Measurements from ENCODE around the gene KIF5A. TPM values are rescaled to one million over a fixed set of nuclear protein-coding genes. Genes with fewer than 3 reads are reported as not detected.
A peak's percentile ranks its signal among the peaks of the same experiment; 100 is the strongest.

KIF5A gene
- total and polyA plus RNA-seq, 2 of the 13 experiments (the other 11 are each of a cell fraction or from before 2014, with no cell fraction given): 1.6 to 11.9 TPM

GRCh38 chr12:57632958-57633840, 83.4 kb downstream of the KIF5A start, which contains the start of gene B4GALNT1 (continued):
- TF ChIP-seq HMGXB4 (CRISPR knock-in tag; IDR thresholded peaks at IDR 0.05; ENCODE audit: borderline replicate concordance in 1 of 2, low read depth in 1 of 2): peak; percentile 92 to 98
- TF ChIP-seq GABPB1 (CRISPR knock-in tag; IDR thresholded peaks at IDR 0.05): peak; percentile 53; the same call in 1 of the 2 replicates
- peak; percentile 42; the same call in 1 of the 2 replicates for TF ChIP-seq THRA (CRISPR knock-in tag; IDR thresholded peaks at IDR 0.05; ENCODE audit: borderline replicate concordance)
- 0 out of 2 replicates have a peak, but pooled peaks have one; percentile 29 for TF ChIP-seq BATF2 (CRISPR knock-in tag; IDR thresholded peaks at IDR 0.05)
- TF ChIP-seq STAT5B (CRISPR knock-in tag; IDR thresholded peaks at IDR 0.05): no peak
- TF ChIP-seq DNMT1 (CRISPR knock-in tag; IDR thresholded peaks at IDR 0.05): no peak
- no peak for TF ChIP-seq ZFP1 (CRISPR knock-in tag; IDR thresholded peaks at IDR 0.05)
- 0 out of 2 replicates have a peak, but pooled peaks have one; percentile 11 for TF ChIP-seq PHF20 (CRISPR knock-in tag; IDR thresholded peaks at IDR 0.05)
- TF ChIP-seq ZNF589 (CRISPR knock-in tag; conservative IDR thresholded peaks at IDR 0.05): peak; percentile 79; the same call in 1 of the 2 replicates
- peak; percentile 59 for TF ChIP-seq CBX1 (IDR thresholded peaks at IDR 0.05; ENCODE audit: low read depth)
- TF ChIP-seq HNRNPLL (IDR thresholded peaks at IDR 0.05; ENCODE audit: low read depth, low read length, poor library complexity, severe bottlenecking): peak; percentile 63
- peak; percentile 63; the same call in 1 of the 2 replicates for TF ChIP-seq TBX2 (CRISPR knock-in tag; IDR thresholded peaks at IDR 0.05; ENCODE audit: borderline replicate concordance)
- 0 out of 2 replicates have a peak, but pooled peaks have one; percentile 60 for TF ChIP-seq ZNF205 (CRISPR knock-in tag; IDR thresholded peaks at IDR 0.05)
- TF ChIP-seq JUN (CRISPR knock-in tag; IDR thresholded peaks at IDR 0.05): 0 out of 2 replicates have a peak, but pooled peaks have one; percentile 40
- TF ChIP-seq THAP7 (CRISPR knock-in tag; IDR thresholded peaks at IDR 0.05): no peak
- peak; percentile 79; the same call in 1 of the 2 replicates for TF ChIP-seq RNF2 (conservative IDR thresholded peaks at IDR 0.05; ENCODE audit: low read depth)
- TF ChIP-seq ZNF772 (CRISPR knock-in tag; IDR thresholded peaks at IDR 0.05): no peak
- peak; percentile 65; the same call in 1 of the 2 replicates for TF ChIP-seq NKX3-1 (CRISPR knock-in tag; IDR thresholded peaks at IDR 0.05)
- 0 out of 2 replicates have a peak, but pooled peaks have one; percentile 19 for TF ChIP-seq ZNF24 (IDR thresholded peaks at IDR 0.05)
- TF ChIP-seq NR2F6 (IDR thresholded peaks at IDR 0.05): no peak
- TF ChIP-seq NR2F6 (CRISPR knock-in tag; IDR thresholded peaks at IDR 0.05): no peak
- TF ChIP-seq TFE3 (CRISPR knock-in tag; IDR thresholded peaks at IDR 0.05): 0 out of 2 replicates have a peak, but pooled peaks have one; percentile 22
